ENCODE measurements around the gene MRPL43.

DNA sequence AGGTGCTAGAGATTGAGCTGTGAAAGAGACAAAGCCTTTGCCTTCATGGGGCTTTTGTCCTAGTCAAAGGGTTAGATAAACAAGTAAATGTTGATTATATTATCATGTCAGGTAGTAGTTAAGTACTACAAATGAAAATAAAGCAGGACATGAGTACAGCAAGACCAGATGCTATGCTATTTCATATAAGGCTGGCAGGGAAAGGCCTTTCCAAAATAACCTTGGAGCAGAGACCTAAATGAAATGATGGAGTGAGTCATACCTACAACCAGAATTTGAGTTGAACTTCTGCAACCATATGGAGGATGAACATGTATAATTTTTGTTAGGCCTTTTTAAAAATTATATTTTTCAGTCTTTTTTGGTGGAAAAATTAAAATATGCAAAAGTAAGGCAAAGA, 41.5 kb downstream of the MRPL43 start:
- no peak for TF ChIP-seq EZH2 (IDR thresholded peaks at IDR 0.05; ENCODE audit: low read depth, unreplicated experiment)
- TF ChIP-seq, protein P1, sequence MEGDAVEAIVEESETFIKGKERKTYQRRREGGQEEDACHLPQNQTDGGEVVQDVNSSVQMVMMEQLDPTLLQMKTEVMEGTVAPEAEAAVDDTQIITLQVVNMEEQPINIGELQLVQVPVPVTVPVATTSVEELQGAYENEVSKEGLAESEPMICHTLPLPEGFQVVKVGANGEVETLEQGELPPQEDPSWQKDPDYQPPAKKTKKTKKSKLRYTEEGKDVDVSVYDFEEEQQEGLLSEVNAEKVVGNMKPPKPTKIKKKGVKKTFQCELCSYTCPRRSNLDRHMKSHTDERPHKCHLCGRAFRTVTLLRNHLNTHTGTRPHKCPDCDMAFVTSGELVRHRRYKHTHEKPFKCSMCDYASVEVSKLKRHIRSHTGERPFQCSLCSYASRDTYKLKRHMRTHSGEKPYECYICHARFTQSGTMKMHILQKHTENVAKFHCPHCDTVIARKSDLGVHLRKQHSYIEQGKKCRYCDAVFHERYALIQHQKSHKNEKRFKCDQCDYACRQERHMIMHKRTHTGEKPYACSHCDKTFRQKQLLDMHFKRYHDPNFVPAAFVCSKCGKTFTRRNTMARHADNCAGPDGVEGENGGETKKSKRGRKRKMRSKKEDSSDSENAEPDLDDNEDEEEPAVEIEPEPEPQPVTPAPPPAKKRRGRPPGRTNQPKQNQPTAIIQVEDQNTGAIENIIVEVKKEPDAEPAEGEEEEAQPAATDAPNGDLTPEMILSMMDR (conservative IDR thresholded peaks at IDR 0.05; ENCODE audit: low read depth in 2 of 2): no peak
- TF ChIP-seq POLR2AphosphoS5 (IDR thresholded peaks at IDR 0.05; ENCODE audit: low read depth): no peak
- TF ChIP-seq, protein P2, sequence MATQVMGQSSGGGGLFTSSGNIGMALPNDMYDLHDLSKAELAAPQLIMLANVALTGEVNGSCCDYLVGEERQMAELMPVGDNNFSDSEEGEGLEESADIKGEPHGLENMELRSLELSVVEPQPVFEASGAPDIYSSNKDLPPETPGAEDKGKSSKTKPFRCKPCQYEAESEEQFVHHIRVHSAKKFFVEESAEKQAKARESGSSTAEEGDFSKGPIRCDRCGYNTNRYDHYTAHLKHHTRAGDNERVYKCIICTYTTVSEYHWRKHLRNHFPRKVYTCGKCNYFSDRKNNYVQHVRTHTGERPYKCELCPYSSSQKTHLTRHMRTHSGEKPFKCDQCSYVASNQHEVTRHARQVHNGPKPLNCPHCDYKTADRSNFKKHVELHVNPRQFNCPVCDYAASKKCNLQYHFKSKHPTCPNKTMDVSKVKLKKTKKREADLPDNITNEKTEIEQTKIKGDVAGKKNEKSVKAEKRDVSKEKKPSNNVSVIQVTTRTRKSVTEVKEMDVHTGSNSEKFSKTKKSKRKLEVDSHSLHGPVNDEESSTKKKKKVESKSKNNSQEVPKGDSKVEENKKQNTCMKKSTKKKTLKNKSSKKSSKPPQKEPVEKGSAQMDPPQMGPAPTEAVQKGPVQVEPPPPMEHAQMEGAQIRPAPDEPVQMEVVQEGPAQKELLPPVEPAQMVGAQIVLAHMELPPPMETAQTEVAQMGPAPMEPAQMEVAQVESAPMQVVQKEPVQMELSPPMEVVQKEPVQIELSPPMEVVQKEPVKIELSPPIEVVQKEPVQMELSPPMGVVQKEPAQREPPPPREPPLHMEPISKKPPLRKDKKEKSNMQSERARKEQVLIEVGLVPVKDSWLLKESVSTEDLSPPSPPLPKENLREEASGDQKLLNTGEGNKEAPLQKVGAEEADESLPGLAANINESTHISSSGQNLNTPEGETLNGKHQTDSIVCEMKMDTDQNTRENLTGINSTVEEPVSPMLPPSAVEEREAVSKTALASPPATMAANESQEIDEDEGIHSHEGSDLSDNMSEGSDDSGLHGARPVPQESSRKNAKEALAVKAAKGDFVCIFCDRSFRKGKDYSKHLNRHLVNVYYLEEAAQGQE (IDR thresholded peaks at IDR 0.05; ENCODE audit: unreplicated experiment): no peak
- TF ChIP-seq, protein P3, sequence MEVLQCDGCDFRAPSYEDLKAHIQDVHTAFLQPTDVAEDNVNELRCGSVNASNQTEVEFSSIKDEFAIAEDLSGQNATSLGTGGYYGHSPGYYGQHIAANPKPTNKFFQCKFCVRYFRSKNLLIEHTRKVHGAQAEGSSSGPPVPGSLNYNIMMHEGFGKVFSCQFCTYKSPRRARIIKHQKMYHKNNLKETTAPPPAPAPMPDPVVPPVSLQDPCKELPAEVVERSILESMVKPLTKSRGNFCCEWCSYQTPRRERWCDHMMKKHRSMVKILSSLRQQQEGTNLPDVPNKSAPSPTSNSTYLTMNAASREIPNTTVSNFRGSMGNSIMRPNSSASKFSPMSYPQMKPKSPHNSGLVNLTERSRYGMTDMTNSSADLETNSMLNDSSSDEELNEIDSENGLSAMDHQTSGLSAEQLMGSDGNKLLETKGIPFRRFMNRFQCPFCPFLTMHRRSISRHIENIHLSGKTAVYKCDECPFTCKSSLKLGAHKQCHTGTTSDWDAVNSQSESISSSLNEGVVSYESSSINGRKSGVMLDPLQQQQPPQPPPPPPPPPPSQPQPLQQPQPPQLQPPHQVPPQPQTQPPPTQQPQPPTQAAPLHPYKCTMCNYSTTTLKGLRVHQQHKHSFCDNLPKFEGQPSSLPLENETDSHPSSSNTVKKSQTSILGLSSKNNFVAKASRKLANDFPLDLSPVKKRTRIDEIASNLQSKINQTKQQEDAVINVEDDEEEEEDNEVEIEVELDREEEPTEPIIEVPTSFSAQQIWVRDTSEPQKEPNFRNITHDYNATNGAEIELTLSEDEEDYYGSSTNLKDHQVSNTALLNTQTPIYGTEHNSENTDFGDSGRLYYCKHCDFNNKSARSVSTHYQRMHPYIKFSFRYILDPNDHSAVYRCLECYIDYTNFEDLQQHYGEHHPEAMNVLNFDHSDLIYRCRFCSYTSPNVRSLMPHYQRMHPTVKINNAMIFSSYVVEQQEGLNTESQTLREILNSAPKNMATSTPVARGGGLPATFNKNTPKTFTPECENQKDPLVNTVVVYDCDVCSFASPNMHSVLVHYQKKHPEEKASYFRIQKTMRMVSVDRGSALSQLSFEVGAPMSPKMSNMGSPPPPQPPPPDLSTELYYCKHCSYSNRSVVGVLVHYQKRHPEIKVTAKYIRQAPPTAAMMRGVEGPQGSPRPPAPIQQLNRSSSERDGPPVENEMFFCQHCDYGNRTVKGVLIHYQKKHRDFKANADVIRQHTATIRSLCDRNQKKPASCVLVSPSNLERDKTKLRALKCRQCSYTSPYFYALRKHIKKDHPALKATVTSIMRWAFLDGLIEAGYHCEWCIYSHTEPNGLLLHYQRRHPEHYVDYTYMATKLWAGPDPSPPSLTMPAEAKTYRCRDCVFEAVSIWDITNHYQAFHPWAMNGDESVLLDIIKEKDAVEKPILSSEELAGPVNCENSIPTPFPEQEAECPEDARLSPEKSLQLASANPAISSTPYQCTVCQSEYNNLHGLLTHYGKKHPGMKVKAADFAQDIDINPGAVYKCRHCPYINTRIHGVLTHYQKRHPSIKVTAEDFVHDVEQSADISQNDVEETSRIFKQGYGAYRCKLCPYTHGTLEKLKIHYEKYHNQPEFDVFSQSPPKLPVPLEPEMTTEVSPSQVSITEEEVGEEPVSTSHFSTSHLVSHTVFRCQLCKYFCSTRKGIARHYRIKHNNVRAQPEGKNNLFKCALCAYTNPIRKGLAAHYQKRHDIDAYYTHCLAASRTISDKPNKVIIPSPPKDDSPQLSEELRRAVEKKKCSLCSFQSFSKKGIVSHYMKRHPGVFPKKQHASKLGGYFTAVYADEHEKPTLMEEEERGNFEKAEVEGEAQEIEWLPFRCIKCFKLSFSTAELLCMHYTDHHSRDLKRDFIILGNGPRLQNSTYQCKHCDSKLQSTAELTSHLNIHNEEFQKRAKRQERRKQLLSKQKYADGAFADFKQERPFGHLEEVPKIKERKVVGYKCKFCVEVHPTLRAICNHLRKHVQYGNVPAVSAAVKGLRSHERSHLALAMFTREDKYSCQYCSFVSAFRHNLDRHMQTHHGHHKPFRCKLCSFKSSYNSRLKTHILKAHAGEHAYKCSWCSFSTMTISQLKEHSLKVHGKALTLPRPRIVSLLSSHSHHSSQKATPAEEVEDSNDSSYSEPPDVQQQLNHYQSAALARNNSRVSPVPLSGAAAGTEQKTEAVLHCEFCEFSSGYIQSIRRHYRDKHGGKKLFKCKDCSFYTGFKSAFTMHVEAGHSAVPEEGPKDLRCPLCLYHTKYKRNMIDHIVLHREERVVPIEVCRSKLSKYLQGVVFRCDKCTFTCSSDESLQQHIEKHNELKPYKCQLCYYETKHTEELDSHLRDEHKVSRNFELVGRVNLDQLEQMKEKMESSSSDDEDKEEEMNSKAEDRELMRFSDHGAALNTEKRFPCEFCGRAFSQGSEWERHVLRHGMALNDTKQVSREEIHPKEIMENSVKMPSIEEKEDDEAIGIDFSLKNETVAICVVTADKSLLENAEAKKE (CRISPR knock-in tag; IDR thresholded peaks at IDR 0.05): no peak
- TF ChIP-seq, protein P4, sequence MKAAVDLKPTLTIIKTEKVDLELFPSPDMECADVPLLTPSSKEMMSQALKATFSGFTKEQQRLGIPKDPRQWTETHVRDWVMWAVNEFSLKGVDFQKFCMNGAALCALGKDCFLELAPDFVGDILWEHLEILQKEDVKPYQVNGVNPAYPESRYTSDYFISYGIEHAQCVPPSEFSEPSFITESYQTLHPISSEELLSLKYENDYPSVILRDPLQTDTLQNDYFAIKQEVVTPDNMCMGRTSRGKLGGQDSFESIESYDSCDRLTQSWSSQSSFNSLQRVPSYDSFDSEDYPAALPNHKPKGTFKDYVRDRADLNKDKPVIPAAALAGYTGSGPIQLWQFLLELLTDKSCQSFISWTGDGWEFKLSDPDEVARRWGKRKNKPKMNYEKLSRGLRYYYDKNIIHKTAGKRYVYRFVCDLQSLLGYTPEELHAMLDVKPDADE (IDR thresholded peaks at IDR 0.05): no peak
- TF ChIP-seq EZH2phosphoT487 (IDR thresholded peaks at IDR 0.05; ENCODE audit: unreplicated experiment): no peak
- TF ChIP-seq NANOG (IDR thresholded peaks at IDR 0.05; ENCODE audit: borderline replicate concordance): no peak
- TF ChIP-seq JUNB (IDR thresholded peaks at IDR 0.05; ENCODE audit: unreplicated experiment): no peak
- TF ChIP-seq CREB1 (CRISPR knock-in tag; IDR thresholded peaks at IDR 0.05; ENCODE audit: low read depth): no peak
